Liver (tissue), 9 donors: ENCODE results near the gene ABCG8. TPM values are rescaled to one million over a fixed set of nuclear protein-coding genes. Genes with fewer than 3 reads are reported as not detected.

Experiments used
- DNase-seq: peaks from one replicate; pipeline ENCODE4 v3.0.0-alpha.2; 2017; ENCODE audit warnings: low spot score
- H3K27ac ChIP-seq, 2 donors: one replicate each; pipeline ENCODE4 v1.7.0; 2013; ENCODE audit warnings: inconsistent platforms in 2 of 2, low read length in 2 of 2, control low read depth in 1 of 2, low read depth in 1 of 2, mild to moderate bottlenecking in 1 of 2
- H3K27me3 ChIP-seq, 4 donors: one replicate each; pipeline versions ENCODE4 v1.6.1 to v1.7.0; 2013; ENCODE audit warnings: low read length in 3 of 4, inconsistent platforms in 1 of 4, mild to moderate bottlenecking in 1 of 4, moderate library complexity in 1 of 4; ENCODE audit not compliant: control insufficient read depth in 4 of 4, insufficient read depth in 4 of 4
- H3K36me3 ChIP-seq, 4 donors: one replicate each; pipeline versions ENCODE4 v1.6.1 to v1.7.0; 2013; ENCODE audit warnings: low read length in 3 of 4, mild to moderate bottlenecking in 3 of 4, low read depth in 1 of 4, moderate library complexity in 1 of 4; ENCODE audit not compliant: control insufficient read depth in 4 of 4, insufficient read depth in 3 of 4
- H3K4me1 ChIP-seq, 4 donors: one replicate each; pipeline versions ENCODE4 v1.6.1 to v1.7.0; 2013; ENCODE audit warnings: low read length in 3 of 4, mild to moderate bottlenecking in 3 of 4, moderate library complexity in 1 of 4; ENCODE audit not compliant: control insufficient read depth in 4 of 4, insufficient read depth in 4 of 4
- H3K4me3 ChIP-seq, 3 donors: one replicate each; pipeline versions ENCODE4 v1.6.1 to v1.7.0; 2013; ENCODE audit warnings: low read length in 3 of 3, control low read depth in 1 of 3, low read depth in 1 of 3, mild to moderate bottlenecking in 1 of 3
- H3K9ac ChIP-seq, 2 donors: one replicate each; pipeline ENCODE4 v1.7.0; 2013; ENCODE audit warnings: low read length in 2 of 2, mild to moderate bottlenecking in 2 of 2, moderate library complexity in 2 of 2, control low read depth in 1 of 2, low read depth in 1 of 2
- H3K9me3 ChIP-seq, 4 donors: one replicate each; pipeline versions ENCODE4 v1.6.1 to v1.7.0; 2013; ENCODE audit warnings: low read length in 3 of 4; ENCODE audit not compliant: control insufficient read depth in 4 of 4
- EGR1 ChIP-seq, 2 donors: IDR thresholded peaks; 2 replicates each; pipeline ENCODE4 v1.6.1; 2016 to 2018; ENCODE audit warnings: antibody characterized with exemption in 2 of 2, low read depth in 2 of 2
- FOXA1 ChIP-seq: IDR thresholded peaks from 2 replicates; pipeline ENCODE4 v1.6.1; 2016; ENCODE audit warnings: antibody characterized with exemption
- FOXA2 ChIP-seq: IDR thresholded peaks from 2 replicates; pipeline ENCODE4 v1.6.1; 2016; ENCODE audit warnings: antibody characterized with exemption
- GABPA ChIP-seq, 2 donors: IDR thresholded peaks in 1 of 2; conservative IDR thresholded peaks in 1 of 2; 2 replicates each; pipeline ENCODE4 v1.6.1; 2016; ENCODE audit warnings: antibody characterized with exemption in 2 of 2, mild to moderate bottlenecking in 1 of 2, moderate library complexity in 1 of 2
- HNF4A ChIP-seq, 2 donors: conservative IDR thresholded peaks; 2 replicates each; pipeline ENCODE4 v1.6.1; 2016; ENCODE audit warnings: antibody characterized with exemption in 2 of 2, mild to moderate bottlenecking in 2 of 2
- HNF4G ChIP-seq: IDR thresholded peaks from 2 replicates; pipeline ENCODE4 v1.6.1; 2016; ENCODE audit warnings: antibody characterized with exemption
- JUND ChIP-seq, 2 donors: IDR thresholded peaks; 2 replicates each; pipeline ENCODE4 v1.6.1; 2016; ENCODE audit warnings: antibody characterized with exemption in 2 of 2
- MAX ChIP-seq: IDR thresholded peaks from 2 replicates; pipeline ENCODE4 v1.6.1; 2016; ENCODE audit warnings: antibody characterized with exemption
- NR2F2 ChIP-seq: IDR thresholded peaks from 2 replicates; pipeline ENCODE4 v1.6.1; 2016; ENCODE audit warnings: antibody characterized with exemption
- RAD21 ChIP-seq, 2 donors: IDR thresholded peaks; 2 replicates each; pipeline ENCODE4 v1.6.1; 2016; ENCODE audit warnings: antibody characterized with exemption in 2 of 2, mild to moderate bottlenecking in 2 of 2
- RXRA ChIP-seq, 2 donors: IDR thresholded peaks; 2 replicates each; pipeline ENCODE4 v1.6.1; 2017 to 2018; ENCODE audit warnings: antibody characterized with exemption in 2 of 2, mild to moderate bottlenecking in 1 of 2
- SP1 ChIP-seq: IDR thresholded peaks from 2 replicates; pipeline ENCODE4 v1.6.1; 2018; ENCODE audit warnings: antibody characterized with exemption, mild to moderate bottlenecking
- TAF1 ChIP-seq: conservative IDR thresholded peaks from 2 replicates; pipeline ENCODE4 v1.6.1; 2016; ENCODE audit warnings: antibody characterized with exemption, mild to moderate bottlenecking
- YY1 ChIP-seq: IDR thresholded peaks from 2 replicates; pipeline ENCODE4 v1.6.1; 2016; ENCODE audit warnings: antibody characterized with exemption, mild to moderate bottlenecking
- ZBTB33 ChIP-seq: IDR thresholded peaks from 2 replicates; pipeline ENCODE4 v1.6.1; 2016; ENCODE audit warnings: antibody characterized with exemption
- WGBS: extraction: QIAGEN DNeasy Blood & Tissue Kit; methylation state at CpG from one replicate; pipeline ENCODE4 v1.1.7; 2013; 5-methylcytosine and 5-hydroxymethylcytosine counted together
- polyA plus RNA-seq, 2 donors: library from polyadenylated mRNA; stranded (reverse) in 1 of 2; unstranded in 1 of 2; fragments of 200-250 nt in 1 of 2; fragments of >200 nt in 1 of 2; fragmentation: Nextera tagmentation in 1 of 2; extraction: Ambion mirVana in 1 of 2; gene quantifications; one replicate each; pipeline versions ENCODE4 v1.2.1 to v1.2.3, GENCODE V29; 2013 to 2015
- total RNA-seq, 2 donors: library from RNA; depleted of rRNA; stranded (reverse); fragments of >200 nt; gene quantifications; one replicate each; pipeline ENCODE4 v1.2.3, GENCODE V29; 2014
- TF ChIP-seq, protein P1 (sequence below): IDR thresholded peaks from 2 replicates; pipeline ENCODE4 v1.6.1; 2016; ENCODE audit warnings: antibody characterized with exemption
- TF ChIP-seq, protein P2 (sequence below): IDR thresholded peaks from 2 replicates; pipeline ENCODE4 v1.6.1; 2016; ENCODE audit warnings: antibody characterized with exemption, mild to moderate bottlenecking
- donor health status: healthy.
- donor health status: healthy.
- donor health status: healthy.
- donor health status: healthy.
- donor health status: healthy.

Gene ABCG8
- total and polyA plus RNA-seq, 4 donors = 16.8 to 81.2 (median 37.5) TPM

- H3K27ac ChIP-seq = no peak overlapping the region
- no peaks in the 10 kb centered on the region for H3K27me3 ChIP-seq
- TF ChIP-seq YY1 = no peak
- TF ChIP-seq TAF1 = no peak
- TF ChIP-seq FOXA2 = no peak
- TF ChIP-seq, protein P1, sequence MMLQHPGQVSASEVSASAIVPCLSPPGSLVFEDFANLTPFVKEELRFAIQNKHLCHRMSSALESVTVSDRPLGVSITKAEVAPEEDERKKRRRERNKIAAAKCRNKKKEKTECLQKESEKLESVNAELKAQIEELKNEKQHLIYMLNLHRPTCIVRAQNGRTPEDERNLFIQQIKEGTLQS = no peak
- no peak for TF ChIP-seq RXRA (IDR thresholded peaks at IDR 0.05)
- TF ChIP-seq JUND (IDR thresholded peaks at IDR 0.05) = no peak
- TF ChIP-seq HNF4G = no peak
- no peak for TF ChIP-seq NR2F2
- no peak for TF ChIP-seq SP1
- no peak for TF ChIP-seq FOXA1
- no peak for TF ChIP-seq MAX
- TF ChIP-seq RAD21 (IDR thresholded peaks at IDR 0.05) = no peak
- TF ChIP-seq, protein P2, sequence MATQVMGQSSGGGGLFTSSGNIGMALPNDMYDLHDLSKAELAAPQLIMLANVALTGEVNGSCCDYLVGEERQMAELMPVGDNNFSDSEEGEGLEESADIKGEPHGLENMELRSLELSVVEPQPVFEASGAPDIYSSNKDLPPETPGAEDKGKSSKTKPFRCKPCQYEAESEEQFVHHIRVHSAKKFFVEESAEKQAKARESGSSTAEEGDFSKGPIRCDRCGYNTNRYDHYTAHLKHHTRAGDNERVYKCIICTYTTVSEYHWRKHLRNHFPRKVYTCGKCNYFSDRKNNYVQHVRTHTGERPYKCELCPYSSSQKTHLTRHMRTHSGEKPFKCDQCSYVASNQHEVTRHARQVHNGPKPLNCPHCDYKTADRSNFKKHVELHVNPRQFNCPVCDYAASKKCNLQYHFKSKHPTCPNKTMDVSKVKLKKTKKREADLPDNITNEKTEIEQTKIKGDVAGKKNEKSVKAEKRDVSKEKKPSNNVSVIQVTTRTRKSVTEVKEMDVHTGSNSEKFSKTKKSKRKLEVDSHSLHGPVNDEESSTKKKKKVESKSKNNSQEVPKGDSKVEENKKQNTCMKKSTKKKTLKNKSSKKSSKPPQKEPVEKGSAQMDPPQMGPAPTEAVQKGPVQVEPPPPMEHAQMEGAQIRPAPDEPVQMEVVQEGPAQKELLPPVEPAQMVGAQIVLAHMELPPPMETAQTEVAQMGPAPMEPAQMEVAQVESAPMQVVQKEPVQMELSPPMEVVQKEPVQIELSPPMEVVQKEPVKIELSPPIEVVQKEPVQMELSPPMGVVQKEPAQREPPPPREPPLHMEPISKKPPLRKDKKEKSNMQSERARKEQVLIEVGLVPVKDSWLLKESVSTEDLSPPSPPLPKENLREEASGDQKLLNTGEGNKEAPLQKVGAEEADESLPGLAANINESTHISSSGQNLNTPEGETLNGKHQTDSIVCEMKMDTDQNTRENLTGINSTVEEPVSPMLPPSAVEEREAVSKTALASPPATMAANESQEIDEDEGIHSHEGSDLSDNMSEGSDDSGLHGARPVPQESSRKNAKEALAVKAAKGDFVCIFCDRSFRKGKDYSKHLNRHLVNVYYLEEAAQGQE = no peak
- no peak for TF ChIP-seq ZBTB33
- no peak for TF ChIP-seq EGR1 (IDR thresholded peaks at IDR 0.05; ENCODE audit: low read depth in 2 of 2)
- TF ChIP-seq HNF4A (conservative IDR thresholded peaks at IDR 0.05) = no peak
- H3K36me3 ChIP-seq = peaks cover 9 to 46% (median 28%) of the 10 kb centered on the region in 4 donors
- no peak overlapping the region for H3K4me3 ChIP-seq
- no peak overlapping the region for H3K9ac ChIP-seq
- DNase-seq = no peak
- 93% methylated on average over 3 of the region's 3 CpGs for WGBS
- H3K9me3 ChIP-seq = no peaks in the 10 kb centered on the region
- peaks cover 0 to 29% (median 9%) of the 10 kb centered on the region in 4 donors for H3K4me1 ChIP-seq
Measured at GRCh38 chr2:43854671-43855070, 15.9 kb downstream of the ABCG8 start.

DNA sequence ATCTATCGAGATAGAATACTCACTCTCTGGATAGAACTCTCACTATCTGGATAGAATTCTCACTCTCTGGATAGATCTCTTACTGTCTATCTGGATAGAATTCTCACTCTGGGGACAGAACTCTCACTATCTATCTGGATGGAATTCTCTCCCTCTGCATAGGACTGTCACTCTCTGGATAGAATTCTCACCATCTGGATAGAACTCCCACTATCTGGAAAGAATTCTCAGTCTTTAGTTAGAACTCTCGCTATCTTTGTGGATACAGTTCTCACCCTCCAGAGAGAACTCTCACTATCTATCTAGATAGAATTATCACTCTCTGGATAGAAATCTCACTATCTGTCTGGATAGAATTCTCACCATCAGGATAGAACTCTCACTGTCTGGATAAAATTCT, 16.5 kb downstream of the ABCG8 start:
- H3K36me3 ChIP-seq = peaks cover 9 to 48% (median 29%) of the 10 kb centered on the region in 4 donors
- DNase-seq = no peak
- no peaks in the 10 kb centered on the region for H3K27me3 ChIP-seq
- no peak overlapping the region for H3K9ac ChIP-seq
- H3K9me3 ChIP-seq = no peaks in the 10 kb centered on the region
- no peak overlapping the region for H3K27ac ChIP-seq
- H3K4me3 ChIP-seq = no peak overlapping the region
- 88% methylated on average over 2 of the region's 2 CpGs for WGBS
- TF ChIP-seq MAX = no peak
- no peak for TF ChIP-seq GABPA (IDR thresholded peaks at IDR 0.05 in 1 of 2, conservative IDR thresholded peaks at IDR 0.05 in 1 of 2)
- no peak for TF ChIP-seq RAD21 (IDR thresholded peaks at IDR 0.05)
- TF ChIP-seq, protein P2 = no peak
- no peak for TF ChIP-seq NR2F2
- no peak for TF ChIP-seq JUND (IDR thresholded peaks at IDR 0.05)
- TF ChIP-seq YY1 = no peak
- no peak for TF ChIP-seq HNF4G
- no peak for TF ChIP-seq ZBTB33
- no peak for TF ChIP-seq FOXA2
- peaks cover 0 to 29% (median 9%) of the 10 kb centered on the region in 4 donors for H3K4me1 ChIP-seq
